KMS-11 (cell line): ENCODE measurements around the gene HIGD1A.

Source experiments
- H2AFZ ChIP-seq: fragments of 200-600 bp; sonication (generic); 2 replicates; pipeline ENCODE4 v1.6.1; 2016; ENCODE audit warnings: antibody characterized with exemption, mixed run types, low read depth
- H3K27ac ChIP-seq: fragments of 200-600 bp; sonication (generic); 2 replicates; pipeline ENCODE4 v1.6.1; 2016; ENCODE audit warnings: mild to moderate bottlenecking, mixed run types
- H3K27me3 ChIP-seq: fragments of 200-600 bp; sonication (generic); 2 replicates; pipeline ENCODE4 v1.6.1; 2017; ENCODE audit warnings: mild to moderate bottlenecking, low read depth, mixed run types, moderate library complexity; ENCODE audit not compliant: insufficient read depth
- H3K36me3 ChIP-seq: fragments of 200-600 bp; sonication (generic); 2 replicates; pipeline ENCODE4 v1.6.1; 2017; ENCODE audit warnings: mild to moderate bottlenecking, mixed run types; ENCODE audit not compliant: insufficient read depth
- H3K4me1 ChIP-seq: fragments of 200-600 bp; sonication (generic); 2 replicates; pipeline ENCODE4 v1.6.1; 2016; ENCODE audit warnings: mild to moderate bottlenecking, low read depth, mixed run types; ENCODE audit not compliant: poor library complexity, severe bottlenecking
- H3K4me2 ChIP-seq: fragments of 200-600 bp; sonication (generic); 2 replicates; pipeline ENCODE4 v1.7.0; 2016; ENCODE audit warnings: mild to moderate bottlenecking, mixed run types
- H3K4me3 ChIP-seq: fragments of 200-600 bp; sonication (generic); IDR thresholded peaks from 2 replicates; pipeline ENCODE4 v1.6.1; 2017; ENCODE audit warnings: low read depth, low read length, mixed read lengths; ENCODE audit not compliant: insufficient read depth
- H3K79me2 ChIP-seq: fragments of 200-600 bp; sonication (generic); 2 replicates; pipeline ENCODE4 v1.6.1; 2016; ENCODE audit warnings: low read depth, mixed run types; ENCODE audit not compliant: insufficient read depth
- H3K9ac ChIP-seq: fragments of 200-600 bp; sonication (generic); 2 replicates; pipeline ENCODE4 v1.6.1; 2016; ENCODE audit warnings: mild to moderate bottlenecking, mixed run types
- H4K20me1 ChIP-seq: fragments of 200-600 bp; sonication (generic); 2 replicates; pipeline ENCODE4 v1.6.1; 2016; ENCODE audit warnings: mild to moderate bottlenecking, mixed run types; ENCODE audit not compliant: insufficient read depth
- CTCF ChIP-seq: fragments of 200-600 bp; sonication (generic); conservative IDR thresholded peaks from 2 replicates; pipeline ENCODE4 v1.6.1; 2017; ENCODE audit warnings: low read depth, mild to moderate bottlenecking, antibody characterized with exemption, low read length, moderate library complexity, mixed read lengths

HIGD1A gene

DNA sequence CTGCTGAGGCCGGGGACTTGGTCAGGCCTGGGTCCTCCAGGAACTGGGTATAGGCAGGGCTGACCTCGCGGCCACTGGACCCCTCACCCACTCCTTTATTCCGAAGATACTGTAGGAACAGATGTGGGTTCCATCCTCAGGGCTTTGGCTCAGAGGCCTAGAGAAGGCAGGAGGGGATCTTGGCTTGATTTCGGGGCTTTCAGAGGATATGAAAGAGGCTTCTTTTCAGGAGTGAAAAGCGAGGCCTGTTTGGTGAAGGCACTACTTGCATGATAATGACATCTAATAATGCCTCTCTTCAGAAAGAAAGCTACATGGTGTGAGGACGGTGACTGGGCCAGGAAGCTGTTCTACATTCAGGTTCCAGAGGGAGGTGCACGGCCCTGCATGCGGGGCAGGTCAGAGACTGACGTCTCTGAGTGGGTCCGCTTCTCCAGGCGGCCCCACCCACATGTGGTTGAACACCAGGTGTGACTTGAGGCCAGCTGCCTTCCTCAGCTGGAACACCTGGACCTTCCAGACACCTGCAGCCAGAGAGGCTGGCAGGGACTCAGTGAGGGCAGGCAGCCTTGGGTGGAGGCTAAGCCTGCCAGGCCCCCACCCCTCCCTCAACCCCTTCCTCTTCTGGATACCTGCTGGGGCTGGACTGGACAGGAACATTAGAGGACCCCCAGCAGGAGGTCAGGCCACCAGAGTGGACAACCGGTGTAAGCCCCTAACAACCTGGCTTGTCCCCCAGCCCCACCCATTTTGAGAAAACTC is 70.6 kb downstream of the HIGD1A start:
- no peak for TF ChIP-seq CTCF
- H3K9ac ChIP-seq = no peak overlapping the region
- no peaks in the 10 kb centered on the region for H4K20me1 ChIP-seq
- no peaks in the 10 kb centered on the region for H3K79me2 ChIP-seq
- no peak overlapping the region for H3K27ac ChIP-seq
- no peaks in the 10 kb centered on the region for H3K4me1 ChIP-seq
- no peak overlapping the region for H2AFZ ChIP-seq
- no peaks in the 10 kb centered on the region for H3K36me3 ChIP-seq
- no peak overlapping the region for H3K4me2 ChIP-seq
- H3K4me3 ChIP-seq = no peak overlapping the region
- H3K27me3 ChIP-seq = no peaks in the 10 kb centered on the region
